HG03060 (cell line): ENCODE measurements around the gene GAB1.
"Not testable (repeated sequence)": the region's sequence is repeated elsewhere in the genome, so short reads cannot be mapped to it uniquely, and the experiment has no call there.

ENCODE experiments used
- ATAC-seq: cut with Tn5 transposase; IDR thresholded peaks from one replicate; pipeline ENCODE4 v1.9.1; 2021; ENCODE audit warnings: low read depth, moderate number of reproducible peaks; ENCODE audit not compliant: unreplicated experiment

Gene GAB1

DNA sequence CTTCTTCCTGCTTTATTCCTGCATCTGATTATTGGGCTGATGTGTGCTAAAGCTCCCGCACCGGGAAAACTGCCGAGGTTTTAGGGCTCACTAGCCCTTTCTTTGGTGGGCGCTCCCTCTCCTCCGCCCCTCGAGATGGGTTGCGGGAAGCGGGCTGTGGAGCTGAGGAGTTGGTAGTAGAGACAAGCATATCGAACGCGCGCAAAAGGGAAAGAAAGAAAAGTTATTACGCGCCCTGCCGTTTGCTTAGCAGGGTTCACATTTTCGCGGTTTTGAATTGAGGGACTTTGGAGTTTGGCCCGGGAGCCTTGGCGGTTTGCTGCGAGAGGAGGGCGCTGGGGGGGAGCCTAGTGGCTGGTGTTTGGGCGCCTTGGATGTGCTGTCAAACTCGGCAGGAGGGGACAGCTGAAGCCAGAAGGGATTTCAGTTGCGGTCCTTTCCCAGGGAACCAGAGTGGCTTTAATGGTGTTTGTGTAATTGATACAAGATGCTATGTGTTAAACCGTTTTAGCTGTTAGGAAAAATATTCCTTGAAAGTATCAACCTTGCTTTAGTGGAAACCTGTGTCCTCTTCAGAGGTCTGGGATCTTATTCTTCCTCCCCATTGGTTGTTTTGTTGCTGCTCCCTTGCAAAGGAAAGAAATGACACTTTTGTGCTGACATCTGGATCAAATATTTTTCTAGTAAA, 1.1 kb downstream of the GAB1 start:
- no peak for ATAC-seq

DNA sequence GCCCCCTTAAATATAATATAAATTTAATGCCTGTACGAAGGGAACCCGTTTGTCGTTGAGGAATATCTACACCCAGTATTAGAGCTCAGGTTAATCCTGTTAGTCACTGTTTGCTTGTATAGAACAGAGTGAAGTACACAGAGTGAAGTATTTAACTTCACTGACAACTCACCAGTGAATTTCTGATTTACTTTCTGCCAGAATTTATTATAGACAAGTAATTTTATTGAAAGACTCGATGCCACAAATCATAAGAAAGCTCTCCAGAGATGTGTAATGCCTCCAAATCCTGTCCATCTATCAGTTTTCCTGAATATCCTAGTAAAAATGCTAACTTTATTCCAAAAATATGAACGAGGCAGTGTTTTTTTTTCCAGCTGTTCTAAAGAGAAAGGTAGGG, 1.6 kb downstream of the GAB1 start:
- ATAC-seq = no peak

- no peak for ATAC-seq
Observed at GRCh38 chr4:143339497-143339896, 2.8 kb downstream of the GAB1 start.

DNA sequence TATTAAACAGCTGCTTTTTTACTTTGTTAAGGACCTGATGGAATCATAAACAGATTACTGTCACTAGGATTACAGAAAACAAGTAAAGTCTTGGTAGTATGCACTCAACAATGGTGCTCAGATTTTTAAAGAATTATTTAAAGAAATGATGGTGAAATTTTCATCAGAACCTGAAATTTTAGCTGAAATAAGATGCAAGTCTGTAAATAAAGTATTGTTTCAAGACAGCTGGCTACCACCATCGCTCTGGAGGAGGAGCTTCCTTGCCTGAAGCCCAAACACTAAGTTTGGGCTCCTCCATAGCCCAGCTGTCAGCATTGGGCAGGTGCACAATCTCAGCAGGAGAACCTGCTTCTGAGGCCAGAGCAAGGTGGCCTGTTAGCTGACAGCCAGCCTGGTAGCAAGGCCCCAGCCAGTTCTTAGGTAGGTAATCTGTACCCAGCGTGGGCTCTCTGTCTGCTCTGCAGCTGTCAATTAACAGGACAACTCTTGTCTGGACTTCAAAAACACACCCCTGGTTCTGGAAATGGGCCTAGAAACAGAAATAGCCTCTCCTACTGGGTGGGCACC, 4.6 kb downstream of the GAB1 start:
- no peak for ATAC-seq

DNA sequence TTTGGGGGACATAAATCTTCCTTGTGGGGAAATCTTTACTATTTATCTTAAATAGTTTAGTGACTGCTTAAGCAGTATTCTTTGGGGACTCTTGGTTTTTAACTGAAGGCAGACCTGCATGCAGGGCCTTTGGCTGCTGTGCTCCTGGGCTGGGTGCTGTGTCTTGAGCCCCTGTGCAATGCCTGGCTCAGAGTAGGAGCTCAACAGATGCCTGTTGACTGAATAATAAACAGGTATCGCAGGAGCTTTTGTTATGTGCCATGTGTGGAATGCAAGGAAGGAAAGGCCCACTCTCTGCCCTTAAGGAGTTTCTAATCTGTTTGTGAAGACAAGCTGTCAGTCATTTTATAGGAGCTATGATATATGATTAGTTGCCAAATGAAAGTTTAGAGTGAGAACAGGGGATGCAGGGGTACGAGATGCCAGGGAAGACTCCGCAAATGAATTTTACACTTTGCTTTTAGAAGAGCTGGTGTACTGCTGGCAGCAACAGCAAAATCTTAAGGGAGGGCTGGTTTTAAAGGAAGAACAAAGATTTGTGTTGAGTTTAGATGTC, 6.7 kb downstream of the GAB1 start:
- no peak for ATAC-seq

DNA sequence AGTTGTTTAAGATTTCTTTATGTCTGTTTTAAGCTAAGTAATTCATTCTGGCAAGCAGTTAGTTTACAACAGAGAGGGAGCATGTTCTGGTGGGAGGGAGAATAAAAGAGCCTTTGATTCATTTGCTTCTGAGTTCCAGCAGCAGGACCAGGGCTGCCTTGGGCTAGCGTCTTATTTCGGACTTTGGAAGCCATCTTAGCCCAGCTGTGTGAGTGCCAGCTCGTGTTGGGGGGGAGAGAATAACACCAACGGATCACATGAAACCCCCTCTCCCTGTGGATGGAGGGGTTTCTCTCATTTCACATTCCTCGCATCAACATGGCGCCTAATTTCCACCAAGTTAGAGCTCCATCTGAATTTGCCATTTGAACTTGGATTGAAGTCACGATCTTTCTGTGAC, 7.4 kb downstream of the GAB1 start:
- ATAC-seq = no peak

DNA sequence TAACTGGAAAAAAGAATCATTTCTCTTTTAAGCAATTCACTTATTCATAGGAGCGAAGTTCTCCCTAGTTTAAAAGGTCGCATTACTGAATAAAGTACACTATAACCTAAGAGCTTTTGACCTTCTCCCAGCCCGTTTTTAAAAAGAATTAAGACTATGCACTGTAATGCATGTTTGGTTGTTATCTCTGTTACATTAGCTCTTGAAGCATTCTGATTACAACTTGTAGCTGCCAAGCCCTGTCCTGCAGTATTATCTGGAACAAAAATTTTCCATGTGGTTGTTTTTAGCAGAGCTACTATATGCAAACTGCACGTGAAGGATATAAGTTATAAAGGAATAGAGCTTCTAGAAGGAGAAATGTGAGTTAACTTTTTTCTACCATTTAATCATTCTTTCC, 8.1 kb downstream of the GAB1 start:
- no peak for ATAC-seq

GRCh38 chr4:143345356-143345755, 8.7 kb downstream of the GAB1 start:
- no peak for ATAC-seq

DNA sequence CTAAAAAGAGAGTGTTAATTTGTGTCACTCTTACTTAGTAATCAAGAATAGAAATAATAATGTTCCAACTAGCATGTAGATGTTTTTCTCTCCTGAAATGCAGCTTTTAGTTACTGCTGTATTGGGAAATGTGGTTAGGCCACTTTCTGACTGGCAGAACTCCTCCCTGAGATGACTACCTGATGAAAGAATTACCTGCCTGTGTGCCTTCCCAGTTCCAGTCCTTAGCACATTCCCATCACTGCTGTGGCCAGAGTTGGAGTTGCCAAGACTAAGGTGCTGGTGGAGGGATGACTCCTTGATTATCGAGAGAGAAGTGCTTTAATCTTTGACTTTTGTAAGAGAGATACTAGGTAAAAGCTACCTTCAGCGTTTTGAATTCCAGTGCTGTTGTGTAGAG, 9.5 kb downstream of the GAB1 start:
- ATAC-seq = no peak

- ATAC-seq = no peak
Observed at GRCh38 chr4:143347484-143348111, 10.9 kb downstream of the GAB1 start.

DNA sequence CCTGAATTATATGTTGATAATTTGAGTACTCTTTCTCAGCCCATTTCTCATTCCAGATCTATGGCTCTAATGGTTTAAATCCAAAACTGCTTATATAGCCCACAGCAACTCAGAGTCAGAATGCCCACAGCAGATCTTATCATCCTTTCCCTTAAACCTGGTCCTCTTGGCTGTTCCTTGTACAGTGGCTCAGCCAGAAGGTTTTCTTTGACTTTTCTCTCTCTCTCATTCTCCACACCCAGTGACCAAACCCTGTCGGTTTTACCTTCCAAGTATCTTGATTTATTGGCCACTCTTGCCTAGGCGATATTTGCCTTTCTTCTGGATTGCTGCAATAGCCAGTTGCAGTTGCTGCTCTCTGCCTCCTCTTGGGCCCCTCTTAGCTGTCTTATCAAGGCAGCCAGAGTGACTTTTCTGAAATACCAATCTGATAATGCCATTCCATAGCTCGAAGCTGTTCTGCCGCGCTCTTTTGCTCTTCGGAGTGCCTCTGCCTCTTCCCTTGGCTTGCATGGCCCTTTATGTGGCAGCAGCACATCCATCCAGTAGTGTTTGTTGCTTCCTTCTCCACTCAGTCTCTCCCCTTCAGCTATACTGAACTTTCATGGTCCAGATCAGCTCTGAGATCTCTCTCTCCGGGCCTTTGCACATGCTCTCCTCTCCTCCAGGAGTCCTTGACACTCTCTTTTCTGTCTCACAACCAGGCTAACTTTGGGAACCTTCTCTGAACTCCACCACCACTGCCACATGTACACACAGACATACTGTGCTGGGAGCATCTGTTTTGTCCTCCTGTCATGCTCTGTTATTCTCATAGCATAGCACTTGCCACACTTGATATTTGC, 11.8 kb downstream of the GAB1 start:
- no peak for ATAC-seq

GRCh38 chr4:143349858-143350527, 13.3 kb downstream of the GAB1 start:
- ATAC-seq = not testable (repeated sequence)

- ATAC-seq = no peak
Observed at GRCh38 chr4:143351149-143351691, 14.5 kb downstream of the GAB1 start.

GRCh38 chr4:143351774-143352451, 15.2 kb downstream of the GAB1 start:
- no peak for ATAC-seq

GRCh38 chr4:143352720-143353119, 16.0 kb downstream of the GAB1 start:
- ATAC-seq = no peak

DNA sequence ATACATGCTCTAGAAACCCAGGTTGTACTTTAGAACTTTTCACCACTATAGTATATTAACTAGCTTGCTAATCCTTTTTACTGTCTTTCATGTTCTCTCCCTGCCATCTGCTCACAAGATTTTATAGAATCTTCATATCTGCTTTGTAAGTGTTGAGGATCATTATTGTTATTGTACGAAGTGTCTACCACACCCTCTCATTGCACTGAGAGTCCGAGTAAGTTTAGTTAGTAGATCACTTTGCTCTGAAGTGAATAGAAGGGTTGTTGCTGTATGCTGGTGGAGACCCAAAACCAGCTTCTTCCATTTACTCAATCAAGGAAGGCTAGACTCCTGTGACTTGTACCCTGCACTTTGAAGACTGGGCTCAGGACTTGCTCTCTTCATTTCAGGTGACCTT, 17.1 kb downstream of the GAB1 start:
- no peak for ATAC-seq

DNA sequence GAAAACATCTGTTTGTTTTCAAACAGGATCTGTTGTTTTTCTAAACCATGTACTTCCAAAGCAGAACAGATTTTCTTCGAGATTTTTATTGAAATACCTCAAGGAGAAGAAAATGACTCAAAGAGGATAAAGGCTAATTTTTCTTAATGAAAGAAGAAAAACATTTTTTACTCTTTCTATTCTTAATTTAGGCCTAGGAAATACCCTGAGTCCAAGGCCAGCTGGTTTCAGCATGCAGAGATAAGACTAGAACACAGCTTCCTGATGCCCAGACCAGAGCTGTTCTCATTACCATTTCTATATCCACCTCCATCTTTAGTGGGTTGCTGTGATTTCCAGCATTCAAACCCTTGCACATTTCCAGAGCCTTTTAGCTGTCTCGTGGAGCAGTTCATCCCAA, 18.3 kb downstream of the GAB1 start:
- ATAC-seq = no peak

DNA sequence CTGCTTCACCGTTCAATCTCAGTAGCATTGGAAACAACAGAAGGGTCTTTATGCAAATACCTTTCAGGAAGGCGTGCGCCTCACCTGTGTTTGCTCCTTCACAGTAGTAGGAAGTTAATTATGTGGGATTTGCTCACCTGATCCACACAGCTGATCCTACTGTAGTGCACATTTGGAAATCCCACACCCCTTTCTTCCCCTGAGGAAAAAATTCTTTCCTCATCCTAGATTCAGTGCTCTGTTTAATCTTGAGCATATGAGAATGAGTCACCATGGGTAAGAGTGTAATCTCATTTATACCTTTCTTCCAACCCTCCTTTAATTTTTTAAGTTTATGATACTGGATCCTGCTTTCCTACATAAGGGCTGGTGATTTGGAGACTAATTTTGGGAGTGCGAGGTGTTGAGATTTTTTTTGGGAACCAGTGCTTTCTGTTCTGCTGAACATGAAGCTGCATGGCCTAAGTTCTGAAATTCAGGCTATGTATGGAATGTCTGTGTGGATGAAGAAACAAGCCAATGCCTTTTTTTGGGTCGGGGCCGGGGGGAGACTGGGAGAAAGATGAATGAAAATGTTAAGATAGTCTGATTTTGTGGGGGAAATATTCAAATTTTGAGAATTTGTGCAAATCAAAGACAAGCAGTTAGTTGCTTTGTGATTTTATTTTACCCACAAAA, 19.0 kb downstream of the GAB1 start:
- ATAC-seq = no peak

DNA sequence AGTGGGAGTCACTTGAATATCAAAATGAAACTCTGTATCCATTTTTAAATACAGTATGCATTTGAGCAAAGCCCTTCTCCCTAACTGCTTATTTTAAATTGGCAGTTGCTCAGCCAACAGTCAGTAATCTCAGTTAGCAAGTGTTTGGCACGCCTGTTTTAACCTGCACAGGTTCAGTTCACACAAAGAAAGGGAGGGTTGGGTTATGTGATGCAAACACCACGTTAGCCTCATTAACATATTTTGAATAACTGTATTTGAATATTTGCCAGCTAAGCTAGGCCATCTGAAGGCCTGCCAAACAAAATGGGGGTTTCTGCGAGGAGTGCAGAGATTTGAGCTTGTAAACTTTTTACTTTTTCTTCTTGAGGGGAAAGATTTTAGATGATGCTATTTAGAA, 19.8 kb downstream of the GAB1 start:
- ATAC-seq = no peak
